PC-3 (cell line): ENCODE results near the gene BARHL1. TPM values are rescaled to one million over a fixed set of nuclear protein-coding genes. Genes with fewer than 3 reads are reported as not detected.
A peak's percentile ranks its signal among the peaks of the same experiment; 100 is the strongest.

Experiments
- ATAC-seq: fragments of 200-7000 bp; cut with Tn5 transposase; 2 replicates; pipeline ENCODE4 v1.9.1; 2020; ENCODE audit warnings: mild to moderate bottlenecking, moderate library complexity
- BruUV-seq: library from RNA; stranded (reverse); fragments of 400-500 nt; replicated peaks from 2 replicates; lab custom pipeline; 2021; lab: Mats Ljungman, UMichigan
- CTCF ChIA-PET: fragments of 300-600 bp; sonication (Branson Sonifier 250); formaldehyde crosslinking; loops from one replicate; lab custom pipeline; 2022; ENCODE audit warnings: antibody characterized with exemption; lab: Charles Lee
- POLR2A ChIA-PET: fragments of 300-600 bp; sonication (Branson Sonifier 250); formaldehyde crosslinking; loops from one replicate; lab custom pipeline; 2022; ENCODE audit warnings: antibody characterized with exemption; ENCODE audit not compliant: unreplicated experiment; lab: Charles Lee
- DNase-seq: peaks from one replicate; pipeline ENCODE4 v3.0.0-alpha.2; 2015
- H2AFZ ChIP-seq: fragments of 300-600 bp; sonication (generic); 2 replicates; pipeline ENCODE4 v1.6.0; 2016; ENCODE audit warnings: antibody characterized with exemption, low read length
- H3F3A ChIP-seq: fragments of 300-600 bp; sonication (generic); one replicate; pipeline ENCODE4 v1.6.0; 2017; ENCODE audit warnings: antibody characterized with exemption, low read length, control low read depth, mild to moderate bottlenecking; ENCODE audit not compliant: unreplicated experiment
- H3K27ac ChIP-seq: fragments of 300-600 bp; sonication (generic); 2 replicates; pipeline ENCODE4 v1.5.1; 2016; ENCODE audit warnings: mild to moderate bottlenecking, low read length
- H3K27me3 ChIP-seq: fragments of 300-600 bp; sonication (generic); 2 replicates; pipeline ENCODE4 v1.6.1; 2016; ENCODE audit warnings: low read length, mixed read lengths
- H3K36me3 ChIP-seq: fragments of 300-600 bp; sonication (generic); 2 replicates; pipeline ENCODE4 v1.6.1; 2016; ENCODE audit warnings: low read depth, mixed run types, low read length, mixed read lengths
- H3K4me1 ChIP-seq: fragments of 300-600 bp; sonication (generic); 2 replicates; pipeline ENCODE4 v1.5.1; 2016; ENCODE audit warnings: low read length; ENCODE audit not compliant: insufficient read depth
- H3K4me2 ChIP-seq: fragments of 300-600 bp; sonication (generic); 2 replicates; pipeline ENCODE4 v1.6.0; 2016; ENCODE audit warnings: low read length
- H3K4me3 ChIP-seq: fragments of 300-600 bp; sonication (generic); 2 replicates; pipeline ENCODE4 v1.5.1; 2016; ENCODE audit warnings: mild to moderate bottlenecking, low read length, mixed read lengths
- H3K79me2 ChIP-seq: fragments of 300-600 bp; sonication (generic); 2 replicates; pipeline ENCODE4 v1.6.1; 2017; ENCODE audit warnings: low read length, mixed read lengths
- H3K9ac ChIP-seq: fragments of 300-600 bp; sonication (generic); 2 replicates; pipeline ENCODE4 v1.6.0; 2016; ENCODE audit warnings: mild to moderate bottlenecking, low read length
- H3K9me2 ChIP-seq: fragments of 300-600 bp; sonication (generic); replicated peaks from 2 replicates; pipeline ENCODE4 v1.6.1; 2016; ENCODE audit warnings: mixed run types, low read length, mixed read lengths
- H3K9me3 ChIP-seq: fragments of 300-600 bp; sonication (generic); 2 replicates; pipeline ENCODE4 v1.6.1; 2016; ENCODE audit warnings: low read length, mixed read lengths
- H4K20me1 ChIP-seq: fragments of 300-600 bp; sonication (generic); 2 replicates; pipeline ENCODE4 v1.6.1; 2016; ENCODE audit warnings: low read length, mixed read lengths
- EZH2 ChIP-seq: fragments of 300-600 bp; sonication (generic); IDR thresholded peaks from one replicate; pipeline ENCODE4 v1.6.1; 2017; ENCODE audit warnings: antibody characterized with exemption, mild to moderate bottlenecking, low read length; ENCODE audit not compliant: unreplicated experiment
- EZH2phosphoT487 ChIP-seq: fragments of 300-600 bp; sonication (generic); IDR thresholded peaks from 2 replicates; pipeline ENCODE4 v1.6.1; 2018; ENCODE audit warnings: mild to moderate bottlenecking, antibody characterized with exemption, low read length, borderline replicate concordance
- intact Hi-C: fragments of 100-400 bp; cut with micrococcal nuclease; formaldehyde crosslinking; loops from 2 replicates; pipeline ENCODE4 v1.9.0; 2023
- total RNA-seq: library from RNA; depleted of rRNA; stranded (reverse); fragments of >200 nt; gene quantifications from 2 replicates; pipeline ENCODE4 v1.2.3, GENCODE V29; 2014
- TF ChIP-seq, protein P1 (sequence below): fragments of 300-600 bp; sonication (generic); conservative IDR thresholded peaks from 2 replicates; pipeline ENCODE4 v1.5.1; 2017; ENCODE audit warnings: antibody characterized with exemption, low read depth, mild to moderate bottlenecking, low read length

Gene BARHL1
- total RNA-seq, 1 experiment from 2014 or later, result not detected

DNA sequence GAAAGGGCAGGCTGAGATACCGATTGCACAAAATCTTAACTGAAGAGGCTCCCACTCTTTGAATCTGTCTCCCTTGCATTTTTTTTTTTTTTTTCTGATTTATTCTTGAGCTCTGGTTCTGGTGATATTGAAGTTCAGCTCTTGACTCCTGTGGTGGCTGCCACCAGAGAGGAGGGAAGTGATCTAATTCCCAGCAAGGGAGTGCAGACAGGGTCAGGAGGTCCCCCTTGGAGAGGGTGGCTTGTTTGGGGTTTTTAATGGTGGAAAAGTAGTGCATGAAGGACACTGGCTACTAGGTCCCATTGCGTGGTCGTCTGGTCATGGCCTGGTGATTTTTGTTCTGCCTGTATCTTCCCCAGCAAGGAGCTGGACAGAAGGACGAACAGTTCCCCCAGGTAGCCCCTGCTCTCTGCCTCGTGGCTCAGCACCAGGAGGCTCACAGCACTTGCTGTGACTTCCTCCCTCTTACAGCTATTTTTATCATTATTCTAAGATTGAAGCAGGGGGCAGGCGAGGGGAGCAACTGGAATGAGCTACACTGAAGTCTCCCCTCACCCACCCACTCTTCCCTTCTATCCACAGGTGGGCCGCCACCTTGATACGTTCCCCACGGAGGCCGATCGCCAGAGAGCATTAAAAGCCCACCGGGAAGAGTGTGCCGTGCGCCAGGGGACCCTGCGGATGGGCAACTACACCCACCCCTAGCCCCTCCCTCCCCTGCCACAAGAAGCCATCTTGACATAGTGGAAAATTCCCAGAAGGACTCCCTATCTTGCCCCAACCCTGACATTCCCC is 10.4 kb upstream of the BARHL1 start:
- Histone ChIP-seq H2AFZ (no peak overlapping the region), H3K36me3 (no peaks in the 10 kb centered on the region), H3K9ac (no peak overlapping the region), H3K9me3 (no peaks in the 10 kb centered on the region), H3F3A (no peaks in the 10 kb centered on the region), H3K4me3 (no peak overlapping the region), H3K27me3 (no peaks in the 10 kb centered on the region), H3K4me1 (no peaks in the 10 kb centered on the region), H3K79me2 (no peaks in the 10 kb centered on the region), H4K20me1 (no peaks in the 10 kb centered on the region), H3K9me2 (no peaks in the 10 kb centered on the region), H3K4me2 (no peak overlapping the region), H3K27ac (no peak overlapping the region)
- intact Hi-C loops, result no loop called here
- ATAC-seq (no peak), DNase-seq (no peak)
- no TSS peak for BruUV-seq
- ChIA-PET POLR2A (no interaction called here), CTCF (no interaction called here)
- TF ChIP-seq EZH2, result no peak
- no peak for TF ChIP-seq EZH2phosphoT487
- TF ChIP-seq, protein P1, sequence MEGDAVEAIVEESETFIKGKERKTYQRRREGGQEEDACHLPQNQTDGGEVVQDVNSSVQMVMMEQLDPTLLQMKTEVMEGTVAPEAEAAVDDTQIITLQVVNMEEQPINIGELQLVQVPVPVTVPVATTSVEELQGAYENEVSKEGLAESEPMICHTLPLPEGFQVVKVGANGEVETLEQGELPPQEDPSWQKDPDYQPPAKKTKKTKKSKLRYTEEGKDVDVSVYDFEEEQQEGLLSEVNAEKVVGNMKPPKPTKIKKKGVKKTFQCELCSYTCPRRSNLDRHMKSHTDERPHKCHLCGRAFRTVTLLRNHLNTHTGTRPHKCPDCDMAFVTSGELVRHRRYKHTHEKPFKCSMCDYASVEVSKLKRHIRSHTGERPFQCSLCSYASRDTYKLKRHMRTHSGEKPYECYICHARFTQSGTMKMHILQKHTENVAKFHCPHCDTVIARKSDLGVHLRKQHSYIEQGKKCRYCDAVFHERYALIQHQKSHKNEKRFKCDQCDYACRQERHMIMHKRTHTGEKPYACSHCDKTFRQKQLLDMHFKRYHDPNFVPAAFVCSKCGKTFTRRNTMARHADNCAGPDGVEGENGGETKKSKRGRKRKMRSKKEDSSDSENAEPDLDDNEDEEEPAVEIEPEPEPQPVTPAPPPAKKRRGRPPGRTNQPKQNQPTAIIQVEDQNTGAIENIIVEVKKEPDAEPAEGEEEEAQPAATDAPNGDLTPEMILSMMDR, result no peak

DNA sequence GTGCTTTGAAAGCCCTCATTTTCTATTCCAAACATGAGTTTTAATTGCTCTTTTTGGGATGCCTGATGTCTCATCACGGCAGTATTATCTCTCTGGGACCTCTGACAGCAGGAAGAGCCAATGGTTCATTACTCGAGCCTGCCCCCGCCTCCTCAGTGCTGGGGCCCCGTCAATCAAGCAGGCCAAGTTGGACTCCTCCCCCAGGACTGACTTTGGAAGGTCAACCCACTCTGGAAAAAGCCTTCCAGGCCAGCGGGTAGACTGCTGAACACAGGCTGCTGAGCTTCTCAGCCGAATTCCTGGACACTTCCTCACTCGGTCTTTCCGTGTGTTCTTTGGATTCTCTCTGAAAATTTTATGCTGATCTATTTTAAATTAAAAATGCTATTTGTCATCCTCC is 9.5 kb upstream of the BARHL1 start:
- Histone ChIP-seq H4K20me1 (no peaks in the 10 kb centered on the region), H3K4me1 (no peaks in the 10 kb centered on the region), H3K79me2 (no peaks in the 10 kb centered on the region), H3F3A (no peaks in the 10 kb centered on the region), H3K27ac (no peak overlapping the region), H3K9me3 (no peaks in the 10 kb centered on the region), H2AFZ (no peak overlapping the region), H3K36me3 (no peaks in the 10 kb centered on the region), H3K4me2 (no peak overlapping the region), H3K9ac (no peak overlapping the region), H3K27me3 (no peaks in the 10 kb centered on the region), H3K4me3 (no peak overlapping the region), H3K9me2 (no peaks in the 10 kb centered on the region)
- ATAC-seq (no peak), DNase-seq (peak; percentile 1)
- BruUV-seq, result no TSS peak
- TF ChIP-seq EZH2, result no peak
- POLR2A ChIA-PET, result no interaction called here
- CTCF ChIA-PET, result interaction anchor here (0.6 kb wide), 1 partner anchor 62 kb away, joined by 3 read pairs; no protein-coding TSS in a partner anchor
- intact Hi-C loops, result no loop called here

DNA sequence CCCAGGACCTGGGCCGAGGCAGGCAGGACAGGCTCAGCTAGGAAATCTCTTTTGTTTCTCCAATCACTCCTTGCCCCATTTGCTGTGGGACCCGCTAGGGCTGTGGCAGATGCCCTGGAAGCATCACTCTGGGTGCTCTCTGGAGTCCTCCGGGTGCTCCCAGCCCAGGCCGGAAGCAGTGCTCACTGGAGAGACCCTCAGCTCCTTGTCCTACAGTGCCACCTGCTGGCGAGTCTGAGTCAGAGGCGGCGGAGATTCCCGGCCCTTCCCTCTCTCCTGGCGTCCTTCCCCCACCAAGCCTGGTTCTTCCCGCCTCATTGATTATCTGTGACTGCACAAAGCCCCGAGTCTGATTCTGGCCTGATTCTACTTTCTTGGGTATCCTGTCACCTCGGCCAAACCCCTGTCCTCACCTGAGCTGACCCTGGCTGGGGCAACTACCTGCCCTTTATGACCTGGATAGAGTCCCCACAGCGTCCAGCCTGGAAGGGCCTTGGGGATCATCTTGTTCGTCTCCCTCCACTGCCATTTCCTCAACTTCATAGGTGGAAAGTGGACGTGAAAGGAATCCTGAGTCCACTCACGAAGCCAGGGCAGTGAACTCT is 7.3 kb upstream of the BARHL1 start:
- no peaks in the 10 kb centered on the region for H3K36me3 ChIP-seq
- H3K9me3 ChIP-seq, result no peaks in the 10 kb centered on the region
- CTCF ChIA-PET, result interaction anchor here (0.6 to 0.8 kb wide), 3 partner anchors 10 to 165 kb away, joined by 3 to 8 read pairs (median 3); partner anchors contain the start of gene CFAP77
- intact Hi-C loops, result loop anchor here (1.0 kb wide), 2 partner anchors 68 to 164 kb away; no protein-coding TSS in a partner anchor
- no peaks in the 10 kb centered on the region for H3K27me3 ChIP-seq
- H2AFZ ChIP-seq, result no peak overlapping the region
- H3K79me2 ChIP-seq, result no peaks in the 10 kb centered on the region
- no TSS peak for BruUV-seq
- no peak for TF ChIP-seq EZH2phosphoT487
- TF ChIP-seq, protein P1, result peak; percentile 78
- no peaks in the 10 kb centered on the region for H3K9me2 ChIP-seq
- H3K4me1 ChIP-seq, result no peaks in the 10 kb centered on the region
- no peaks in the 10 kb centered on the region for H3F3A ChIP-seq
- H3K4me2 ChIP-seq, result no peak overlapping the region
- H4K20me1 ChIP-seq, result no peaks in the 10 kb centered on the region
- peak; percentile 72 for DNase-seq
- no peak overlapping the region for H3K27ac ChIP-seq
- POLR2A ChIA-PET, result no interaction called here
- no peak overlapping the region for H3K4me3 ChIP-seq
- ATAC-seq, result peak; percentile 82
- no peak overlapping the region for H3K9ac ChIP-seq
